Endothelial cell of umbilical vein (primary cell): ENCODE measurements around the gene SULT4A1. TPM values are rescaled to one million over a fixed set of nuclear protein-coding genes. Genes with fewer than 3 reads are reported as not detected.

ENCODE experiments used
- BruUV-seq: library from RNA; stranded (reverse); fragments of 400-500 nt; replicated peaks from 2 replicates; lab custom pipeline; 2021; lab: Mats Ljungman, UMichigan
- CTCF ChIA-PET: fragments of 300-600, 350-600 bp; sonication (Branson Sonifier 250); formaldehyde crosslinking; loops from one replicate; lab custom pipeline; 2021; ENCODE audit warnings: antibody characterized with exemption, inconsistent platforms; lab: Charles Lee
- POLR2A ChIA-PET: fragments of 300-600, 350-600 bp; sonication (Branson Sonifier 250); formaldehyde crosslinking; loops from one replicate; lab custom pipeline; 2021; ENCODE audit warnings: antibody characterized with exemption, inconsistent platforms; lab: Charles Lee
- DNase-seq: peaks from one replicate; pipeline ENCODE4 v3.0.0-alpha.2; 2011; ENCODE audit warnings: low read depth, low spot score
- FAIRE-seq: peaks from 2 replicates; lab custom pipeline; 2011; peaks lifted over from hg19 to GRCh38; lab: Jason Lieb, UNC
- H2AFZ ChIP-seq: 2 replicates; pipeline ENCODE4 v1.6.0; 2012; ENCODE audit warnings: low read depth, low read length, control low read depth, inconsistent platforms
- H3K27ac ChIP-seq: 2 replicates; pipeline ENCODE4 v1.5.1; 2011; ENCODE audit warnings: low read depth, mild to moderate bottlenecking, control low read depth, low read length, moderate library complexity; ENCODE audit not compliant: insufficient read depth
- H3K27me3 ChIP-seq, 2 experiments: 2 replicates each; pipeline versions ENCODE4 v1.6.0 to v1.6.1; 2011; ENCODE audit warnings: low read length in 2 of 2, mixed read lengths in 1 of 2; ENCODE audit not compliant: control insufficient read depth in 2 of 2, insufficient read depth in 2 of 2
- H3K36me3 ChIP-seq, 2 experiments: 2 replicates in 1 of 2; 3 replicates in 1 of 2; pipeline ENCODE4 v1.5.1; 2011; ENCODE audit warnings: low read length in 2 of 2, mild to moderate bottlenecking in 1 of 2, moderate library complexity in 1 of 2; ENCODE audit not compliant: control insufficient read depth in 2 of 2, insufficient read depth in 2 of 2; ENCODE audit errors: extremely low read depth in 1 of 2
- H3K4me1 ChIP-seq: 3 replicates; pipeline ENCODE4 v1.5.1; 2011; ENCODE audit warnings: mild to moderate bottlenecking, low read length; ENCODE audit not compliant: control insufficient read depth, insufficient read depth; ENCODE audit errors: extremely low read depth
- H3K4me2 ChIP-seq: 2 replicates; pipeline ENCODE4 v1.6.1; 2011; ENCODE audit warnings: low read length, control low read depth, mixed read lengths; ENCODE audit not compliant: insufficient read depth
- H3K4me3 ChIP-seq, 3 experiments: fragments of 200-600 bp in 1 of 3; sonication (generic), shearing (Covaris generic) in 1 of 3; replicated peaks in 1 of 3; 2 replicates each; pipeline ENCODE4 v1.5.1; 2011 to 2016; ENCODE audit warnings: control low read depth in 3 of 3, low read length in 3 of 3, mild to moderate bottlenecking in 2 of 3, inconsistent platforms in 1 of 3, low read depth in 1 of 3, moderate library complexity in 1 of 3; ENCODE audit not compliant: insufficient read depth in 1 of 3
- H3K79me2 ChIP-seq: 2 replicates; pipeline ENCODE4 v1.6.0; 2012; ENCODE audit warnings: low read length, inconsistent platforms; ENCODE audit not compliant: control insufficient read depth, insufficient read depth
- H3K9ac ChIP-seq: replicated peaks from 2 replicates; pipeline ENCODE3; 2011; ENCODE audit warnings: low read length, control low read depth; ENCODE audit not compliant: insufficient read depth; ENCODE audit errors: extremely low read depth
- H3K9me1 ChIP-seq: replicated peaks from 3 replicates; pipeline ENCODE4 v1.6.0; 2011; ENCODE audit warnings: mild to moderate bottlenecking, low read length; ENCODE audit not compliant: control insufficient read depth, insufficient read depth; ENCODE audit errors: extremely low read depth
- H3K9me3 ChIP-seq: replicated peaks from 2 replicates; pipeline ENCODE4 v1.5.1; 2012; ENCODE audit warnings: low read length, inconsistent platforms; ENCODE audit not compliant: control insufficient read depth, insufficient read depth
- H4K20me1 ChIP-seq: replicated peaks from 2 replicates; pipeline ENCODE3; 2011; ENCODE audit warnings: mild to moderate bottlenecking, low read length; ENCODE audit not compliant: control insufficient read depth, insufficient read depth; ENCODE audit errors: extremely low read depth
- CTCF ChIP-seq, 2 donors: IDR thresholded peaks; 1 replicate in 1 of 2; 2 replicates in 1 of 2; pipeline ENCODE4 v1.5.1; 2011; ENCODE audit warnings: low read length in 2 of 2, mild to moderate bottlenecking in 2 of 2, moderate library complexity in 2 of 2, control low read depth in 1 of 2, inconsistent platforms in 1 of 2, low read depth in 1 of 2; ENCODE audit not compliant: insufficient read depth in 1 of 2; ENCODE audit errors: extremely low read depth in 1 of 2
- EZH2 ChIP-seq: IDR thresholded peaks from 2 replicates; pipeline ENCODE4 v1.6.1; 2012; ENCODE audit warnings: borderline replicate concordance, low read depth, mild to moderate bottlenecking, moderate library complexity, low read length, inconsistent platforms; ENCODE audit not compliant: severe bottlenecking
- FOS ChIP-seq: IDR thresholded peaks from 2 replicates; pipeline ENCODE4 v1.6.1; 2011; ENCODE audit warnings: mild to moderate bottlenecking, low read length, moderate library complexity, borderline replicate concordance; ENCODE audit not compliant: insufficient read depth
- GATA2 ChIP-seq: IDR thresholded peaks from 2 replicates; pipeline ENCODE4 v1.7.0; 2011; ENCODE audit warnings: low read depth, mild to moderate bottlenecking, moderate library complexity, mixed read lengths, low read length; ENCODE audit not compliant: insufficient read length, insufficient read depth
- JUN ChIP-seq: IDR thresholded peaks from 2 replicates; pipeline ENCODE4 v1.6.1; 2011; ENCODE audit warnings: borderline replicate concordance, low read depth; ENCODE audit not compliant: insufficient read length, insufficient read depth
- MAX ChIP-seq: IDR thresholded peaks from 2 replicates; pipeline ENCODE4 v1.6.1; 2011; ENCODE audit not compliant: insufficient read depth, insufficient read length
- MYC ChIP-seq: IDR thresholded peaks from one replicate; pipeline ENCODE4 v1.6.1; 2011; ENCODE audit warnings: mild to moderate bottlenecking, low read depth, low read length
- POLR2A ChIP-seq: IDR thresholded peaks from 2 replicates; pipeline ENCODE4 v1.6.1; 2012; ENCODE audit warnings: low read depth, mild to moderate bottlenecking, control low read depth, low read length
- POLR2AphosphoS5 ChIP-seq: IDR thresholded peaks from 2 replicates; pipeline ENCODE4 v1.6.1; 2012; ENCODE audit warnings: low read depth, mild to moderate bottlenecking, control low read depth, low read length, moderate library complexity; ENCODE audit not compliant: insufficient read depth
- dilution Hi-C: fragments of 300-500 bp; cut with MboI; formaldehyde crosslinking; loops from one replicate; pipeline ENCODE4 v1.15.0; 2019; ENCODE audit warnings: low sequenced_read_pairs; ENCODE audit not compliant: extremely low pct_ligation_motif_present
- intact Hi-C: fragments of 100-400 bp; cut with micrococcal nuclease; formaldehyde crosslinking; loops from one replicate; pipeline ENCODE4 v1.10.0; 2022
- polyA plus RNA-seq, 4 experiments: library from polyadenylated mRNA; depleted of rRNA in 3 of 4; stranded (reverse) in 3 of 4; unstranded in 1 of 4; fragments of >200 nt; gene quantifications; 2 replicates each; pipeline versions ENCODE4 v1.2.1 to v1.2.3, GENCODE V29; 2011 to 2012; ENCODE audit warnings: missing spikeins in 1 of 4
- total RNA-seq: library from RNA; stranded (reverse); gene quantifications from 2 replicates; pipeline ENCODE4 v1.2.3, GENCODE V29; 2021

Gene SULT4A1
- total and polyA plus RNA-seq, 2 donors (not counting 3 experiments of a cell fraction or from before 2014, with no cell fraction given): 0.48 TPM; not detected in 1

- H3K9me3 ChIP-seq: no peaks in the 10 kb centered on the region
- CTCF ChIA-PET: no interaction called here
- TF ChIP-seq JUN: no peak
- TF ChIP-seq MYC: no peak
- no peak for TF ChIP-seq FOS
- no peak for TF ChIP-seq EZH2
- no peak for TF ChIP-seq POLR2A
- TF ChIP-seq GATA2: no peak
- TF ChIP-seq CTCF (IDR thresholded peaks at IDR 0.05; ENCODE audit: extremely low read depth in 1 of 2, insufficient read depth in 1 of 2, low read depth in 1 of 2, low read length in 2 of 2): no peak
- no peak for TF ChIP-seq POLR2AphosphoS5
- no peak for TF ChIP-seq MAX
- POLR2A ChIA-PET: no interaction called here
- H3K9me1 ChIP-seq: no peaks in the 10 kb centered on the region
- dilution Hi-C loops: no loop called here
- H3K9ac ChIP-seq: no peak overlapping the region
- no peak overlapping the region for H3K4me3 ChIP-seq
- H3K79me2 ChIP-seq: no peaks in the 10 kb centered on the region
- no peaks in the 10 kb centered on the region for H3K36me3 ChIP-seq
- H2AFZ ChIP-seq: no peak overlapping the region
- BruUV-seq: no TSS peak
- FAIRE-seq (no peak), DNase-seq (no peak)
- intact Hi-C loops: no loop called here
- no peak overlapping the region for H3K27ac ChIP-seq
- no peaks in the 10 kb centered on the region for H4K20me1 ChIP-seq
- no peaks in the 10 kb centered on the region for H3K27me3 ChIP-seq
- H3K4me2 ChIP-seq: no peak overlapping the region
- H3K4me1 ChIP-seq: no peaks in the 10 kb centered on the region
These were observed 24.6 kb downstream of the SULT4A1 start for GRCh38 chr22:43837666-43838065.
